Chondrocyte (in vitro differentiated cells): ENCODE results near the gene PRKAB1. TPM values are rescaled to one million over a fixed set of nuclear protein-coding genes. Genes with fewer than 3 reads are reported as not detected.

Source experiments
- DNase-seq: peaks from one replicate; pipeline ENCODE4 v3.0.0; 2021; ENCODE audit warnings: mixed read lengths, low spot score
- H3K27ac Mint-ChIP-seq: one replicate; pipeline ENCODE4 v1.8.0; 2021; ENCODE audit warnings: mild to moderate bottlenecking, moderate library complexity, mixed read lengths; ENCODE audit not compliant: unreplicated experiment
- H3K27me3 Mint-ChIP-seq: 2 replicates; pipeline ENCODE4 v1.8.0; 2021; ENCODE audit warnings: low read depth, mixed read lengths
- H3K36me3 Mint-ChIP-seq: 2 replicates; pipeline ENCODE4 v1.8.0; 2021; ENCODE audit warnings: low read depth, mixed read lengths
- H3K4me1 Mint-ChIP-seq: 2 replicates; pipeline ENCODE4 v1.8.0; 2021; ENCODE audit warnings: low read depth, mild to moderate bottlenecking, mixed read lengths
- H3K4me3 Mint-ChIP-seq: one replicate; pipeline ENCODE4 v1.8.0; 2021; ENCODE audit warnings: mild to moderate bottlenecking, moderate library complexity, mixed read lengths; ENCODE audit not compliant: unreplicated experiment
- H3K9me3 Mint-ChIP-seq: 2 replicates; pipeline ENCODE4 v1.8.0; 2021; ENCODE audit warnings: low read depth, mixed read lengths
- CTCF ChIP-seq: fragments of 200-600 bp; sonication (generic); IDR thresholded peaks from 2 replicates; pipeline ENCODE4 v1.5.0; 2021; ENCODE audit warnings: antibody characterized with exemption, mild to moderate bottlenecking, moderate library complexity
- total RNA-seq: library from RNA; stranded (reverse); gene quantifications from 3 replicates; pipeline ENCODE4 v1.2.1, GENCODE V29; 2021

Gene PRKAB1
- total RNA-seq, 1 donor from 2014 or later, result 20.8 TPM

- Mint-ChIP-seq H3K4me3 (no peak overlapping the region), H3K36me3 (peaks cover 31% of the 10 kb centered on the region), H3K4me1 (peaks cover 17% of the 10 kb centered on the region), H3K27me3 (no peaks in the 10 kb centered on the region), H3K27ac (no peak overlapping the region), H3K9me3 (no peaks in the 10 kb centered on the region)
- TF ChIP-seq CTCF, result no peak
- no peak for DNase-seq
These were observed 13.2 kb downstream of the PRKAB1 start for GRCh38 chr12:119681111-119681510.

GRCh38 chr12:119681728-119682638, 14.1 kb downstream of the PRKAB1 start:
- Mint-ChIP-seq H3K27ac (no peak overlapping the region), H3K36me3 (peaks cover 24% of the 10 kb centered on the region)

GRCh38 chr12:119682639-119683252, 14.8 kb downstream of the PRKAB1 start:
- DNase-seq, result no peak
- peaks cover 22% of the 10 kb centered on the region for H3K36me3 Mint-ChIP-seq
- H3K27ac Mint-ChIP-seq, result no peak overlapping the region
- no peaks in the 10 kb centered on the region for H3K9me3 Mint-ChIP-seq
- no peak for TF ChIP-seq CTCF
- H3K27me3 Mint-ChIP-seq, result no peaks in the 10 kb centered on the region
- peaks cover 17% of the 10 kb centered on the region for H3K4me1 Mint-ChIP-seq
- no peak overlapping the region for H3K4me3 Mint-ChIP-seq

More at GRCh38 chr12:119681728-119682638, 14.1 kb downstream of the PRKAB1 start:
- H3K4me3 Mint-ChIP-seq, result no peak overlapping the region
- TF ChIP-seq CTCF, result no peak
- no peaks in the 10 kb centered on the region for H3K9me3 Mint-ChIP-seq
- no peaks in the 10 kb centered on the region for H3K27me3 Mint-ChIP-seq
- peaks cover 17% of the 10 kb centered on the region for H3K4me1 Mint-ChIP-seq
- DNase-seq, result no peak

- H3K36me3 Mint-ChIP-seq, result peaks cover 21% of the 10 kb centered on the region
- H3K27ac Mint-ChIP-seq, result no peak overlapping the region
- no peaks in the 10 kb centered on the region for H3K27me3 Mint-ChIP-seq
- no peak for TF ChIP-seq CTCF
- DNase-seq, result no peak
- H3K4me1 Mint-ChIP-seq, result peaks cover 17% of the 10 kb centered on the region
- H3K9me3 Mint-ChIP-seq, result no peaks in the 10 kb centered on the region
- no peak overlapping the region for H3K4me3 Mint-ChIP-seq
These were observed 15.5 kb downstream of the PRKAB1 start for GRCh38 chr12:119683413-119683812.

- Mint-ChIP-seq H3K27me3 (no peaks in the 10 kb centered on the region), H3K4me1 (peaks cover 17% of the 10 kb centered on the region), H3K9me3 (no peaks in the 10 kb centered on the region), H3K4me3 (no peak overlapping the region), H3K27ac (no peak overlapping the region), H3K36me3 (peaks cover 19% of the 10 kb centered on the region)
- no peak for DNase-seq
- TF ChIP-seq CTCF, result no peak
These were observed 15.9 kb downstream of the PRKAB1 start for GRCh38 chr12:119683816-119684215.
